GM18505 (cell line): Measurements from ENCODE around the gene ARID4A.
"Not testable (repeated sequence)": the region's sequence is repeated elsewhere in the genome, so short reads cannot be mapped to it uniquely, and the experiment has no call there.

Experiments
- ATAC-seq: cut with Tn5 transposase; IDR thresholded peaks from one replicate; pipeline ENCODE4 v1.9.1; 2021; ENCODE audit not compliant: unreplicated experiment
- POLR2A ChIP-seq: IDR thresholded peaks from 4 replicates; pipeline ENCODE4 v1.6.1; 2011; ENCODE audit warnings: borderline replicate concordance; ENCODE audit not compliant: insufficient read depth, insufficient read length; ENCODE audit errors: extremely low read depth

Gene ARID4A, protein sequence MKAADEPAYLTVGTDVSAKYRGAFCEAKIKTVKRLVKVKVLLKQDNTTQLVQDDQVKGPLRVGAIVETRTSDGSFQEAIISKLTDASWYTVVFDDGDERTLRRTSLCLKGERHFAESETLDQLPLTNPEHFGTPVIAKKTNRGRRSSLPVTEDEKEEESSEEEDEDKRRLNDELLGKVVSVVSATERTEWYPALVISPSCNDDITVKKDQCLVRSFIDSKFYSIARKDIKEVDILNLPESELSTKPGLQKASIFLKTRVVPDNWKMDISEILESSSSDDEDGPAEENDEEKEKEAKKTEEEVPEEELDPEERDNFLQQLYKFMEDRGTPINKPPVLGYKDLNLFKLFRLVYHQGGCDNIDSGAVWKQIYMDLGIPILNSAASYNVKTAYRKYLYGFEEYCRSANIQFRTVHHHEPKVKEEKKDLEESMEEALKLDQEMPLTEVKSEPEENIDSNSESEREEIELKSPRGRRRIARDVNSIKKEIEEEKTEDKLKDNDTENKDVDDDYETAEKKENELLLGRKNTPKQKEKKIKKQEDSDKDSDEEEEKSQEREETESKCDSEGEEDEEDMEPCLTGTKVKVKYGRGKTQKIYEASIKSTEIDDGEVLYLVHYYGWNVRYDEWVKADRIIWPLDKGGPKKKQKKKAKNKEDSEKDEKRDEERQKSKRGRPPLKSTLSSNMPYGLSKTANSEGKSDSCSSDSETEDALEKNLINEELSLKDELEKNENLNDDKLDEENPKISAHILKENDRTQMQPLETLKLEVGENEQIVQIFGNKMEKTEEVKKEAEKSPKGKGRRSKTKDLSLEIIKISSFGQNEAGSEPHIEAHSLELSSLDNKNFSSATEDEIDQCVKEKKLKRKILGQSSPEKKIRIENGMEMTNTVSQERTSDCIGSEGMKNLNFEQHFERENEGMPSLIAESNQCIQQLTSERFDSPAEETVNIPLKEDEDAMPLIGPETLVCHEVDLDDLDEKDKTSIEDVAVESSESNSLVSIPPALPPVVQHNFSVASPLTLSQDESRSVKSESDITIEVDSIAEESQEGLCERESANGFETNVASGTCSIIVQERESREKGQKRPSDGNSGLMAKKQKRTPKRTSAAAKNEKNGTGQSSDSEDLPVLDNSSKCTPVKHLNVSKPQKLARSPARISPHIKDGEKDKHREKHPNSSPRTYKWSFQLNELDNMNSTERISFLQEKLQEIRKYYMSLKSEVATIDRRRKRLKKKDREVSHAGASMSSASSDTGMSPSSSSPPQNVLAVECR

DNA sequence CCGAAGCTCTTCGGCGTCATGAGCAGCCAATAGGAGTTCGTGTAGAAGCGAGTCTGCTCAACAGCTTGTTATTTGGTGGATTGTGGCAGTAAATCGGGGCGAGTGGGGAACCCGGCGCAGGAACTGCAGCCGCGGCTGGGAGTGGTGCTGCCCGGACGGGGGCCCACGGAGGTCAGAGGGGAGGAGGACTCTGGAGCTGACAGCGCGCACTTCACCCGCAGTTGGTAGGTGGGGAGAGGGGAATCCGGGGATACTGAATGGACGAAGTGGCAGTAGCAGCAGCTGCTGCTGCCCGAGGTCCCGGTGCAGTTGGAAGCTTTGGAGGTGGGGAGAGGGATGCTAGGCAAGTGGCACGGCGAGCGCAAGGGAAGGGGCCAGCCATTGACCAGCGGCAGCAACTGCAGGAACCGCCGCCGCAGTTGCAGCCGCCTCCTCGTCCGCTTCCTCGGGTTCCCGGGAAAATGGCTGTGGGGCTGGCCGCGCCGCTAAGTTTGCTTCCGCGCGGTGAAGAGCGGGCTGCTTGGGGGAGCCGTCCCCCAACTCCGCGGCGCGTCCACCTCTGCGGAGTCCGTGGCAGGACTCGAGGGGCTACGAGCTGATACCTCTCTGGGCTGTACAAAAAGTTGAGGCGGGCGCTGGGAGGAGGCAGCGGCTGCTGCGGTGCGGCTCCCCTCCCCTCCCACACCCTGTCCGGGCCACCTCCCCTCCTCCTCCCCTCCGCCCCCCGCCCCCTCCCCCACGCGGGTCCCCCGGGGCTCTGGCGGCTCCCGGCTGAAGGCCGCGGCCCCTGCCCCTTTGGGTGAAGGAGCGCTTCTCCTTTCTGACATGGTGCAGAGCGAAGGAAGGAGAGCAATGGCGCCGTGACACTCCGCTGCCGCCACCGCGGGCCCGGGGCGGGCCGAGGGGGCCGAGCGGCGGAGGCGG, at the start of gene ARID4A:
TSS of gene ARID4A (plus strand) at position 79 of the 924 bp plus-strand sequence. CDS start 1,300 bp downstream, outside the sequence.
- ATAC-seq: no peak
- TF ChIP-seq POLR2A: peak; percentile 51

- ATAC-seq: no peak
- TF ChIP-seq POLR2A: no peak
These were observed 48.7 kb upstream of the ARID4A start for GRCh38 chr14:58249611-58250010.

DNA sequence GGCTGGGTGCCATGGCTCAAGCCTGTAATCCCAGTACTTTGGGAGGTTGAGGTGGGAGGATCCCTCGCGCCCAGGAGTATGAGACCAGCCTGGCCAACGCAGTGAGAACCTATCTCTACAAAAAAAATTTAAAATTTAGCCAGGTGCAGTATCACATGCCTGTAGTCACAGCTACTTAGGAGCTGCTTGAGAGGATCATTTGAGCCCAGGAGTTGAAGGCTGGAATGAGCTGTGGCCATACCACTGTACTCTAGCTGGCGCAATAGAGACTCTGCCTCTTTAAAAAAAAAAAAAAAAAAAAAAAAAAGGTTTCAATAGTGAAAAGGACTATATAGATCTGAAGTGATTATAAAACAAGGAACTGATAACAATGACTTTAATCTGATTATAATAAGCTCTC, 40.2 kb upstream of the ARID4A start:
- ATAC-seq: no peak
- TF ChIP-seq POLR2A: no peak

DNA sequence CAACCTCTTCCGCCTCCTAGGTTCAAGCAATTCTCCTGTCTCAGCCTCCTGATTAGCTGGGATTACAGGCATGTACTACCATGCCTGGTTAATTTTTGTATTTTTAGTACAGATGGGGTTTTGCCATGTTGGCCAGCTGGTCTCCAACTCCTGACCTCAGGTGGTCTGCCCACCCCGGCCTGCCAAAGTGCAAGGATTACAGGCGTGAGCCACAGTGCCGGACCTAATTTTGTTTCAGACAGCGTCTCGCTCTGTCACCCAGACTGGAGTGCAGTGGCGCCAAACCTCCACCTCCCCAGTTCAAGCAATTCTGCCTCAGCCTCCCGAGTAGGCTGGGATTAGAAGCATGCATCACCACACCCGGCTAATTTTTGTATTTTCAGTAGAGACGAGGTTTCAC, 36.4 kb upstream of the ARID4A start:
- ATAC-seq: not testable (repeated sequence)

DNA sequence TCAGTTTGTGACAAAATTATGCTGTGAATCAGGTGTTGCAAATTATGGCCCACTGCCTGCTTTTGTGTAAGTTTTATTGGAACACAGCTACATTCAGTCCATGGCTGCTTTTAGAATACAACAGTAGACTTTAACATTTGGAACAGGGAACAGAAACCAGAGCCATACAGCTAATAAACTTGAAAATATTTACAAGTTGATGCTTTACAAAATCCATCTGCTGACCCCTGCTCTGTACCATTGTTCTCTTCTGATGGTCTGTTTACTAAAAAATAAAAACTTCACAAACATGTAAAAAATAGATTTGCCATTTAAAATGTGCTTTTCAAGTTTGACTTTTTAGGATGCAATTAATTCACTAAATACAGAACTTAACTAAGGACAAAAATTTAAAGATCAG, 33.0 kb upstream of the ARID4A start:
- ATAC-seq: no peak
- TF ChIP-seq POLR2A: no peak

DNA sequence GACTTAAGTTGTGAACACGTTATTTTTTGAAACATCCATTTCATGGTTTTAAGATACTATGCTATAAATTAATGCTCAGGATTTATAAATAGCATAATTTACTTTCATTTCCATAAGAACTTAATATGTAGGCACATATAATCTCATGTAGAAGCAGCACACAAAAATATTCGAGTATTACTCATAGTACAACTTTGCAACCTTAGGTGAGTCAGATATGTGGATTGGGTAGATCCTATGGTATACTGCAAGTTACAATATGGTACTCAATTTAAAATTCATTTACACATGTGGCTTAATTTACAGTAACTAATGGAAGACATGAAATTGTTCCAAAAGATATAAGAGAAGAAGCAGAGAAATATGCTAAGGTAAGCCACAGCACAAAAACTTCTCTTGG, 27.7 kb upstream of the ARID4A start:
- ATAC-seq: no peak
- no peak for TF ChIP-seq POLR2A

GRCh38 chr14:58272588-58273372, 25.6 kb upstream of the ARID4A start:
- ATAC-seq: no peak
- no peak for TF ChIP-seq POLR2A

- ATAC-seq: no peak
- TF ChIP-seq POLR2A: no peak
These were observed 23.5 kb upstream of the ARID4A start for GRCh38 chr14:58274881-58275280.

DNA sequence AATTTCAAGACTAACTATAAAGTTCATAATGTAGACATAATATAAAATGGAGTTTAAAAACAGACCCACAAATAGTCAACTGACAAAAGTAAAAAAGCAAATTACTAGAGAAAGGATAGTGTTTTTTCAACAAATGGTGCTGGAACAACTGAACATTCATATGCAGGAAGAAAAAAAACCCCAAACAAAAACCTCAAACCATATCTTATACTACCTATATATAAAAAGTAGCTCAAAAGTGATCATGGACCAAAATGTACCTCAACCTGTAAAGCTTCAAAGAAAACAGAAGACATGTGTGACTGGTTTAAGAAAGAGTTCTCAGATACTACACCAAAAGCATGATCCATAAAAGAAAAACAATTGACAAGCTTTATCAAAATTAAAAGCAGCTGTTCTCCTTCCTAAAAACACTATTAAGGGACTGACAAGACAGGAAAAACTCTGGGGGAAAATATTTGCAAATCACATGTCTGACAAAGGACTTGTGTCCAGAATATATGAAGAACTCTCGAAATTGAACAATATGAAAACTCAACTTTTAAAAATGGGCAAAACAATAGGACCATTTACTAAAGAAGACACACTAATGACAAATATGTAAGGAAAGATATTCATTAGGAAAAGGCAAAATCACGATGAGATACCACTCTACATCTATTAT, 22.7 kb upstream of the ARID4A start:
- ATAC-seq: no peak
- no peak for TF ChIP-seq POLR2A

DNA sequence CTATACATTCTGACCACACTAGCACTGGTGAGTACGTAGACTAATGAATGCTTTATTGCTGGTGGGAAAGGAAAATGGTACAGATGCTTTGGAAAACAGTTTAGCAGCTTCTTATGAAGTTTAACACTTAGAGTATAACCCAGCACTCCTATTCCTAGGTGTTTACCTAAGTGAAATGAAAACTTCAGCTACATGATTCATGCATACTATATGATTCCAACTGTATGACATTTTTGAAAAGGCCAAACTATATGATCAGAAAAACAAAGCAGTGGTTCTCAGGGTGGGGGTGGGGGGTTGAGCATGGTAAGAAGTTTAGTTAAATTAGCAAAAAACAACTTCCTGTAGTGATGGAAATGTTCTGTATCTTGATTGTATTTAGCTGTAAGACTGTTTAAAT, 22.1 kb upstream of the ARID4A start:
- no peak for ATAC-seq
- TF ChIP-seq POLR2A: no peak

DNA sequence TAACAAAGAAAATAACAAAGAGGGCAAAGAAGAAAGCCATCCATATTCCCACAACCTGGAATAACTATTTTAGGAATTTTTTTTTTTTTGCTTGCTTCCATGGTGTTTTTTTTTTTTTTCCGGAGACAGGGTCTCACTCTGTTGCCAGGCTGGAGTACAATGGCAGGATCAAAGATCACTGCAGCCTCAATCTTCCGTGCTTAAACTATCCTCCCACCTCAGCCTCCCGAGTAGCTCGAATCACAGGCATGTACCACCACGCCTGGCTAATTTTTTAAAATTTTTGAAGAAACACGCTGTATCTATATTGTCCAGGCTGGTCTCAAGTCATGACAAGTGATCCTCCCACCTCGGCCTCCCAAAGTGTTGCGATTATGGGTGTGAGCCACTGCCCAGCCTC, 20.2 kb upstream of the ARID4A start:
- no peak for ATAC-seq
- no peak for TF ChIP-seq POLR2A
